NCI-H2227 (cell line): ENCODE data around the gene MALAT1.

Experiments used
- DNase-seq: peaks from one replicate; lab custom pipeline; 2025; ENCODE audit not compliant: unreplicated experiment; lab: John Stamatoyannopoulos, UW

Gene MALAT1

GRCh38 chr11:65554842-65555430 lies 56.1 kb downstream of the MALAT1 start:
- DNase-seq, result no peak

- DNase-seq, result no peak
These were observed 56.9 kb downstream of the MALAT1 start for GRCh38 chr11:65555693-65556231.
